Stomach (tissue), 4 donors: ENCODE data around the gene XYLT1.

Source experiments
- CTCF ChIP-seq, 7 experiments: fragments of 450-650 bp in 4 of 7; fragments of 200-600 bp in 3 of 7; sonication (generic) in 3 of 7; IDR thresholded peaks; one replicate each; pipeline ENCODE4 v1.5.1; 2016 to 2019; ENCODE audit warnings: antibody characterized with exemption in 7 of 7, control low read depth in 2 of 7, mild to moderate bottlenecking in 1 of 7
- EP300 ChIP-seq: sonication (generic); formaldehyde crosslinking; IDR thresholded peaks from one replicate; pipeline ENCODE4 v1.6.1; 2017; ENCODE audit warnings: antibody characterized with exemption
- POLR2A ChIP-seq, 4 donors: fragments of 450-650 bp; IDR thresholded peaks; one replicate each; pipeline ENCODE4 v1.6.1; 2016; ENCODE audit warnings: antibody characterized with exemption in 4 of 4, control low read depth in 2 of 4, mild to moderate bottlenecking in 1 of 4, moderate library complexity in 1 of 4
- POLR2AphosphoS5 ChIP-seq, 3 donors: sonication (generic); formaldehyde crosslinking; IDR thresholded peaks; one replicate each; pipeline ENCODE4 v1.6.1; 2016; ENCODE audit warnings: antibody characterized with exemption in 3 of 3

- TF ChIP-seq CTCF (IDR thresholded peaks at IDR 0.05) (no peak), POLR2A (IDR thresholded peaks at IDR 0.05) (no peak), POLR2AphosphoS5 (IDR thresholded peaks at IDR 0.05) (no peak), EP300 (no peak)
Measured at GRCh38 chr16:17131351-17131750, 339.4 kb downstream of the XYLT1 start.
